Hepatocyte (in vitro differentiated cells): ENCODE data around the gene ZNF77. TPM values are rescaled to one million over a fixed set of nuclear protein-coding genes. Genes with fewer than 3 reads are reported as not detected.
A peak's percentile ranks its signal among the peaks of the same experiment; 100 is the strongest.
"Not testable (repeated sequence)": the region's sequence is repeated elsewhere in the genome, so short reads cannot be mapped to it uniquely, and the experiment has no call there.

Experiments
- DNase-seq: peaks from one replicate; pipeline ENCODE4 v3.0.0-alpha.2; 2016; ENCODE audit warnings: low spot score
- H2AFZ ChIP-seq: fragments of 200-600 bp; sonication (generic); 2 replicates; pipeline ENCODE4 v1.6.0; 2016; ENCODE audit warnings: antibody characterized with exemption, mild to moderate bottlenecking
- H3K27ac ChIP-seq: fragments of 200-600 bp; sonication (generic); 2 replicates; pipeline ENCODE4 v1.5.1; 2016; ENCODE audit warnings: mild to moderate bottlenecking
- H3K27me3 ChIP-seq: fragments of 200-600 bp; sonication (generic); 2 replicates; pipeline ENCODE4 v1.6.1; 2016
- H3K36me3 ChIP-seq: fragments of 200-600 bp; sonication (generic); replicated peaks from 2 replicates; pipeline ENCODE4 v1.5.1; 2016; ENCODE audit warnings: low read depth; ENCODE audit not compliant: insufficient read depth
- H3K4me1 ChIP-seq: fragments of 200-600 bp; sonication (generic); 2 replicates; pipeline ENCODE4 v1.5.1; 2016; ENCODE audit warnings: mild to moderate bottlenecking, moderate library complexity; ENCODE audit not compliant: insufficient read depth
- H3K4me2 ChIP-seq: fragments of 200-600 bp; sonication (generic); 2 replicates; pipeline ENCODE4 v1.6.0; 2016
- H3K4me3 ChIP-seq: fragments of 200-600 bp; sonication (generic); 2 replicates; pipeline ENCODE4 v1.5.1; 2016; ENCODE audit warnings: mild to moderate bottlenecking
- H3K79me2 ChIP-seq: fragments of 200-600 bp; sonication (generic); 2 replicates; pipeline ENCODE4 v1.6.0; 2017; ENCODE audit warnings: mild to moderate bottlenecking
- H3K9me2 ChIP-seq: fragments of 200-600 bp; sonication (generic); replicated peaks from 2 replicates; pipeline ENCODE4 v1.6.0; 2017; ENCODE audit warnings: mild to moderate bottlenecking; ENCODE audit not compliant: insufficient read depth
- H3K9me3 ChIP-seq: fragments of 200-600 bp; sonication (generic); 2 replicates; pipeline ENCODE4 v1.5.1; 2016; ENCODE audit warnings: low read depth, mild to moderate bottlenecking
- H4K20me1 ChIP-seq: fragments of 200-600 bp; sonication (generic); 2 replicates; pipeline ENCODE4 v1.6.0; 2016; ENCODE audit warnings: mild to moderate bottlenecking; ENCODE audit not compliant: insufficient read depth, poor library complexity, severe bottlenecking
- CTCF ChIP-seq: fragments of 200-600 bp; sonication (generic); IDR thresholded peaks from 2 replicates; pipeline ENCODE4 v1.5.1; 2016; ENCODE audit warnings: antibody characterized with exemption, mild to moderate bottlenecking; ENCODE audit not compliant: poor library complexity
- EZH2 ChIP-seq: fragments of 200-600 bp; sonication (generic); IDR thresholded peaks from 2 replicates; pipeline ENCODE4 v1.6.1; 2016; ENCODE audit warnings: antibody characterized with exemption, mild to moderate bottlenecking, borderline replicate concordance
- EZH2phosphoT487 ChIP-seq: fragments of 200-600 bp; sonication (generic); IDR thresholded peaks from one replicate; pipeline ENCODE4 v1.6.1; 2018; ENCODE audit warnings: antibody characterized with exemption, mild to moderate bottlenecking, low read depth, moderate library complexity; ENCODE audit not compliant: unreplicated experiment, severe bottlenecking
- WGBS: methylation state at CpG from one replicate; pipeline ENCODE4 v1.1.6; 2016; ENCODE audit warnings: low lambda C conversion rate; ENCODE audit errors: missing lambda C conversion rate; 5-methylcytosine and 5-hydroxymethylcytosine counted together
- polyA plus RNA-seq: library from polyadenylated mRNA; unstranded; fragments of >200 nt; fragmentation: Nextera tagmentation; extraction: Ambion mirVana; gene quantifications from 2 replicates; pipeline ENCODE4 v1.2.1, GENCODE V29; 2016
- total RNA-seq: library from RNA; depleted of rRNA; stranded (reverse); fragments of >200 nt; gene quantifications from 2 replicates; pipeline ENCODE4 v1.2.3, GENCODE V29; 2014

The ZNF77 gene
- total and polyA plus RNA-seq, 2 experiments from 2014 or later = 1.8 to 3.4 TPM

- Histone ChIP-seq H3K4me1 (no peaks in the 10 kb centered on the region), H3K4me2 (peak overlapping the region; percentile 87), H3K27me3 (no peaks in the 10 kb centered on the region), H3K9me3 (no peaks in the 10 kb centered on the region), H3K36me3 (no peaks in the 10 kb centered on the region), H4K20me1 (no peaks in the 10 kb centered on the region), H3K79me2 (peaks cover 11% of the 10 kb centered on the region), H3K4me3 (no peak overlapping the region), H2AFZ (no peak overlapping the region), H3K9me2 (no peaks in the 10 kb centered on the region), H3K27ac (no peak overlapping the region)
- DNase-seq = no peak
- WGBS = 85% methylated on average over 14 of the region's 14 CpGs
- no peak for TF ChIP-seq EZH2phosphoT487
- no peak for TF ChIP-seq CTCF
- no peak for TF ChIP-seq EZH2
These were observed 1.7 kb downstream of the ZNF77 start for GRCh38 chr19:2942928-2943640.

GRCh38 chr19:2935863-2936262 lies 8.9 kb downstream of the ZNF77 start:
- not testable (repeated sequence) for H3K27me3 ChIP-seq, H3K36me3 ChIP-seq, H3K9me2 ChIP-seq, H4K20me1 ChIP-seq, H3K27ac ChIP-seq, H2AFZ ChIP-seq, H3K4me1 ChIP-seq, H3K79me2 ChIP-seq, H3K4me2 ChIP-seq, H3K4me3 ChIP-seq, DNase-seq
- over 99% methylated on average over 4 of the region's 4 CpGs for WGBS
- H3K9me3 ChIP-seq = peaks cover 20% of the 10 kb centered on the region

- Histone ChIP-seq H3K4me2 (no peak overlapping the region), H3K9me3 (peaks cover 20% of the 10 kb centered on the region), H4K20me1 (no peaks in the 10 kb centered on the region), H3K27me3 (no peaks in the 10 kb centered on the region), H3K36me3 (no peaks in the 10 kb centered on the region), H3K4me1 (no peaks in the 10 kb centered on the region), H2AFZ (no peak overlapping the region), H3K79me2 (no peaks in the 10 kb centered on the region), H3K27ac (no peak overlapping the region), H3K9me2 (no peaks in the 10 kb centered on the region), H3K4me3 (no peak overlapping the region)
- DNase-seq = no peak
- WGBS = 99% methylated on average over 18 of the region's 18 CpGs
- TF ChIP-seq EZH2 = no peak
These were observed 11.3 kb downstream of the ZNF77 start for GRCh38 chr19:2933490-2933910.

DNA sequence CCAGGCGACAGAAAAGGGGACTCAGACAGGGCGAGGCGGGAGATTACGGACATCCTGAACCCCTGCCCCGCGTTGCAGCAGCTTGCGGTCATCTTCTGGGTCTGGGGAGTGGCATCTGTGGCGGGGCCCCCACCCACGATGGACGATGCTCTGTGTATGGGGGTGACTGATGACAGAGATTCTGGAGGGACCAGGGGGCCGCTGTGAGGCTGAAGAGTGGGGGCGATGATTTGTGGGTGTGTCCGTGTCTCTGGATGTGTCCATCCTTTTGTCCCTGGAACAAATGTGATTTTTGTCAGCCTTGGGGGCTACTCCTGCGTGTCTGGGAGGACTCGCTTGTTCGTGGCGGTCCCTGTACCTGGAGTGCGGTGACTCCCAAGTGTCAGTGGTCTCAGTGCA lies 17.7 kb downstream of the ZNF77 start:
- H3K36me3 ChIP-seq = no peaks in the 10 kb centered on the region
- H2AFZ ChIP-seq = no peak overlapping the region
- H3K4me2 ChIP-seq = no peak overlapping the region
- TF ChIP-seq EZH2 (no peak), EZH2phosphoT487 (no peak), CTCF (no peak)
- H3K79me2 ChIP-seq = no peaks in the 10 kb centered on the region
- no peaks in the 10 kb centered on the region for H4K20me1 ChIP-seq
- H3K4me1 ChIP-seq = peaks cover 4% of the 10 kb centered on the region
- H3K9me2 ChIP-seq = no peaks in the 10 kb centered on the region
- H3K27me3 ChIP-seq = no peaks in the 10 kb centered on the region
- no peak overlapping the region for H3K4me3 ChIP-seq
- no peak for DNase-seq
- 98% methylated on average over 18 of the region's 18 CpGs for WGBS
- no peak overlapping the region for H3K27ac ChIP-seq
- no peaks in the 10 kb centered on the region for H3K9me3 ChIP-seq
